ENCODE measurements around the gene C12orf43. TPM values are rescaled to one million over a fixed set of nuclear protein-coding genes. Genes with fewer than 3 reads are reported as not detected.

C12orf43 gene
- polyA plus RNA-seq, 1 donor from 2014 or later = 20.3 TPM

- H3K9me2 ChIP-seq (ENCODE audit: insufficient read depth, low read length) = no peaks in the 10 kb centered on the region
- H2AFZ ChIP-seq (ENCODE audit: low read depth, low read length) = no peak overlapping the region
- H3K27ac ChIP-seq (ENCODE audit: low read length) = no peak overlapping the region
- no peaks in the 10 kb centered on the region for H4K20me1 ChIP-seq (ENCODE audit: insufficient read depth)
- H3K36me3 ChIP-seq (ENCODE audit: insufficient read depth, low read length) = no peaks in the 10 kb centered on the region
- H3K4me3 ChIP-seq (ENCODE audit: low read length) = no peak overlapping the region
- no peak overlapping the region for H3K9ac ChIP-seq (ENCODE audit: low read length)
- no peaks in the 10 kb centered on the region for H3K27me3 ChIP-seq (ENCODE audit: insufficient read depth, low read depth, low read length)
- H3F3A ChIP-seq (ENCODE audit: insufficient read depth, low read length, poor library complexity, severe bottlenecking) = no peaks in the 10 kb centered on the region
- no peak for TF ChIP-seq EZH2 (IDR thresholded peaks at IDR 0.05; ENCODE audit: borderline replicate concordance, insufficient read depth, low read length, poor library complexity, severe bottlenecking)
- no peak for TF ChIP-seq RAD21 (conservative IDR thresholded peaks at IDR 0.05)
- TF ChIP-seq REST (IDR thresholded peaks at IDR 0.05; ENCODE audit: borderline replicate concordance) = no peak
- no peak for TF ChIP-seq CTCF (IDR thresholded peaks at IDR 0.05; ENCODE audit: poor library complexity, severe bottlenecking)
- TF ChIP-seq MXI1 (conservative IDR thresholded peaks at IDR 0.05; ENCODE audit: poor library complexity, severe bottlenecking) = no peak
- no peak for TF ChIP-seq POLR2AphosphoS5 (IDR thresholded peaks at IDR 0.05)
- TF ChIP-seq TAF1 (IDR thresholded peaks at IDR 0.05; ENCODE audit: low read depth) = no peak
- TF ChIP-seq SMC3 (conservative IDR thresholded peaks at IDR 0.05; ENCODE audit: poor library complexity) = no peak
- no peak for TF ChIP-seq EP300 (conservative IDR thresholded peaks at IDR 0.05; ENCODE audit: poor library complexity, severe bottlenecking)
- no peaks in the 10 kb centered on the region for H3K79me2 ChIP-seq (replicated peaks; ENCODE audit: insufficient read depth, low read length)
- no peaks in the 10 kb centered on the region for H3K9me3 ChIP-seq (ENCODE audit: low read length)
- H3K4me2 ChIP-seq (ENCODE audit: low read length) = no peak overlapping the region
Measured at GRCh38 chr12:120991965-120992364, 24.3 kb downstream of the C12orf43 start.

- H3K9me3 ChIP-seq (ENCODE audit: low read length) = no peaks in the 10 kb centered on the region
- H3K4me3 ChIP-seq (ENCODE audit: low read length) = no peak overlapping the region
- H3K9me2 ChIP-seq (ENCODE audit: insufficient read depth, low read length) = no peaks in the 10 kb centered on the region
- no peaks in the 10 kb centered on the region for H3K27me3 ChIP-seq (ENCODE audit: insufficient read depth, low read depth, low read length)
- H3K36me3 ChIP-seq (ENCODE audit: insufficient read depth, low read length) = no peaks in the 10 kb centered on the region
- TF ChIP-seq MXI1 (conservative IDR thresholded peaks at IDR 0.05; ENCODE audit: poor library complexity, severe bottlenecking) (no peak), EP300 (conservative IDR thresholded peaks at IDR 0.05; ENCODE audit: poor library complexity, severe bottlenecking) (no peak), POLR2AphosphoS5 (IDR thresholded peaks at IDR 0.05) (no peak), TAF1 (IDR thresholded peaks at IDR 0.05; ENCODE audit: low read depth) (no peak), CTCF (IDR thresholded peaks at IDR 0.05; ENCODE audit: poor library complexity, severe bottlenecking) (no peak), RAD21 (conservative IDR thresholded peaks at IDR 0.05) (no peak), SMC3 (conservative IDR thresholded peaks at IDR 0.05; ENCODE audit: poor library complexity) (no peak), EZH2 (IDR thresholded peaks at IDR 0.05; ENCODE audit: borderline replicate concordance, insufficient read depth, low read length, poor library complexity, severe bottlenecking) (no peak), REST (IDR thresholded peaks at IDR 0.05; ENCODE audit: borderline replicate concordance) (no peak)
- H3K4me2 ChIP-seq (ENCODE audit: low read length) = no peak overlapping the region
- no peaks in the 10 kb centered on the region for H3K79me2 ChIP-seq (replicated peaks; ENCODE audit: insufficient read depth, low read length)
- no peaks in the 10 kb centered on the region for H4K20me1 ChIP-seq (ENCODE audit: insufficient read depth)
- no peak overlapping the region for H2AFZ ChIP-seq (ENCODE audit: low read depth, low read length)
- no peak overlapping the region for H3K9ac ChIP-seq (ENCODE audit: low read length)
- H3K27ac ChIP-seq (ENCODE audit: low read length) = no peak overlapping the region
- H3F3A ChIP-seq (ENCODE audit: insufficient read depth, low read length, poor library complexity, severe bottlenecking) = no peaks in the 10 kb centered on the region
Measured at GRCh38 chr12:120990487-120991055, 25.7 kb downstream of the C12orf43 start.
